Measurements from ENCODE around the gene VAT1L. TPM values are rescaled to one million over a fixed set of nuclear protein-coding genes. Genes with fewer than 3 reads are reported as not detected.

Gene VAT1L
- total RNA-seq, 1 experiment from 2014 or later = 33.8 TPM

DNA sequence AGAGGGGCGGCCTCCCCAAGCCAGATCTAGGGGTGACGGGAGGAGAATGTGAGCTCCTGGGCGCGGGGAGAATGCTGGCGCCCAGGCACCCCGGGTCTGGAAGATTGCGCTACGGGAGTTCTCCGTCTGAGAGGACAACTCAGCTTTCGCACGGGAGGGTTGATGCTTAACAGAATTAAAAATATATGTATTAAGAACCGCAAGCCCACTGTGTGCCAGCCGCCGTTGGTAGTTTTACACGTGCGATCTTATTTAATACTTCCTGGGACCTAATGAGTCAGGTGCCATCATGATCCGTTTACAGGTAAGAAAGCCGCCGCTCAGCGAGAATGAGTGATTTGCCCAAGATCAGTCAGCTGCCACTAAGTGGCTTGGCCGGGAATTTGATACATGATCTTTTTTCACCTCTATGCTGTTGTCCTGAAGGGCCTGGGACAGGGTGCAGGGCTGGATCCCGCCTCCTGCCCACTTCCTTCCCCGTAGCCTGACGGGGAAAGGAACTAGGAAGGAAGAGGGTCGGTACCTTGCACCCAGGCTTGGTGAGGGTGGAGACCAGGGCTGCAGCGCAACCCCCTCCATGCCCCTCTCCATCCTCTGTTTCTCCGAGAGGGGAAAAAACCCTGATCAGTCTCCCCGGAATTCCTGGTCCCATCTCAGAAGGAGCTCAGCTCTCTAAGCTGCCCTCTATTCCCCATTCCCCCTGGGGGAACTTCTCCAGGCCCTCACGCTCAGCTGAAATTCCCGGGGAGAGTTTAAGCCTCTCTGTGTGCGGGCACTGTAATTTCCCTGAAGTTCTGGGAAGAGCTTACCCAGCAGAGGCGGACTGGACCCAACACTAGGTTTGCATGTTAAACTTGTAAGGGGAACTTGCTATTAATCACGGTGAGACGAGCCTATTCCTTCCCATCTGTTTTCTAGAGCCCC is 983 bp downstream of the VAT1L start:
- H3K4me1 ChIP-seq (ENCODE audit: insufficient read depth, low read length) = no peaks in the 10 kb centered on the region; the same call in 1 of the 2 replicates
- no peaks in the 10 kb centered on the region for H3K79me1 ChIP-seq (ENCODE audit: insufficient read depth, low read depth, low read length, poor library complexity, severe bottlenecking)
- TF ChIP-seq, protein P1, sequence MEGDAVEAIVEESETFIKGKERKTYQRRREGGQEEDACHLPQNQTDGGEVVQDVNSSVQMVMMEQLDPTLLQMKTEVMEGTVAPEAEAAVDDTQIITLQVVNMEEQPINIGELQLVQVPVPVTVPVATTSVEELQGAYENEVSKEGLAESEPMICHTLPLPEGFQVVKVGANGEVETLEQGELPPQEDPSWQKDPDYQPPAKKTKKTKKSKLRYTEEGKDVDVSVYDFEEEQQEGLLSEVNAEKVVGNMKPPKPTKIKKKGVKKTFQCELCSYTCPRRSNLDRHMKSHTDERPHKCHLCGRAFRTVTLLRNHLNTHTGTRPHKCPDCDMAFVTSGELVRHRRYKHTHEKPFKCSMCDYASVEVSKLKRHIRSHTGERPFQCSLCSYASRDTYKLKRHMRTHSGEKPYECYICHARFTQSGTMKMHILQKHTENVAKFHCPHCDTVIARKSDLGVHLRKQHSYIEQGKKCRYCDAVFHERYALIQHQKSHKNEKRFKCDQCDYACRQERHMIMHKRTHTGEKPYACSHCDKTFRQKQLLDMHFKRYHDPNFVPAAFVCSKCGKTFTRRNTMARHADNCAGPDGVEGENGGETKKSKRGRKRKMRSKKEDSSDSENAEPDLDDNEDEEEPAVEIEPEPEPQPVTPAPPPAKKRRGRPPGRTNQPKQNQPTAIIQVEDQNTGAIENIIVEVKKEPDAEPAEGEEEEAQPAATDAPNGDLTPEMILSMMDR (conservative IDR thresholded peaks at IDR 0.05) = no peak
- no peak overlapping the region for H3K27ac ChIP-seq (ENCODE audit: insufficient read length, low read depth, low read length)
- Mint-ChIP-seq H3K27me3 (ENCODE audit: low read depth) (peaks cover 52% of the 10 kb centered on the region), H3K36me3 (ENCODE audit: insufficient read depth in 1 of 3, low read depth in 3 of 3) (peaks cover 0 to 2% (median 0%) of the 10 kb centered on the region in 3 experiments; a peak in 3 of 7 replicates), H3K9me3 (no peaks in the 10 kb centered on the region), H3K27ac (no peak overlapping the region), H3K4me3 (peak overlapping the region; percentile 93 to 96), H3K4me1 (peaks cover 26 to 30% of the 10 kb centered on the region in 2 experiments)
- no peak overlapping the region for H3K56ac ChIP-seq (ENCODE audit: insufficient read length, low read depth, low read length)
- H4K20me1 ChIP-seq (ENCODE audit: control insufficient read depth, insufficient read depth, insufficient read length) = no peaks in the 10 kb centered on the region
- H2BK12ac ChIP-seq (ENCODE audit: insufficient read length, low read depth, low read length) = no peak overlapping the region
- no peak overlapping the region for H3K4ac ChIP-seq (ENCODE audit: low read depth, low read length)
- WGBS (ENCODE audit: extremely low coverage, insufficient read length, low lambda C conversion rate) = no CpG with 5 or more reads among the region's 34 CpGs
- no peak overlapping the region for H3K23ac ChIP-seq (ENCODE audit: insufficient read length, low read depth, low read length)
- no peak overlapping the region for H2BK120ac ChIP-seq (ENCODE audit: low read depth, low read length, poor library complexity, severe bottlenecking)
- no peak overlapping the region for H3K14ac ChIP-seq (ENCODE audit: insufficient read depth, low read length)
- no peak overlapping the region for H3T11ph ChIP-seq (ENCODE audit: low read length)
- no peak overlapping the region for H2AK5ac ChIP-seq (ENCODE audit: insufficient read length, low read length)
- H3K23me2 ChIP-seq (ENCODE audit: insufficient read length, low read depth, low read length, poor library complexity, severe bottlenecking) = peaks cover 21% of the 10 kb centered on the region
- H4K5ac ChIP-seq (ENCODE audit: insufficient read length, low read depth, low read length) = no peak overlapping the region
- H2BK5ac ChIP-seq (ENCODE audit: insufficient read length, low read length) = no peak overlapping the region
- H3K4me2 ChIP-seq (ENCODE audit: insufficient read depth, insufficient read length, low read length) = peak overlapping the region; percentile 99
- no peak overlapping the region for H2AFZ ChIP-seq (ENCODE audit: low read length)
- peak overlapping the region; percentile 16 for H3K9ac ChIP-seq (ENCODE audit: extremely low read depth, insufficient read length, low read length)
- no peak overlapping the region for H4K8ac ChIP-seq (replicated peaks; ENCODE audit: insufficient read length, low read depth, low read length)
- peaks cover 4% of the 10 kb centered on the region; the same call in 1 of the 2 replicates for H3K79me2 ChIP-seq (ENCODE audit: insufficient read depth, low read length)
- DNase-seq = peak; percentile 39
- H3K9me3 ChIP-seq (ENCODE audit: control insufficient read depth, low read depth, low read length) = no peaks in the 10 kb centered on the region
- H2BK20ac ChIP-seq (ENCODE audit: low read depth, low read length, poor library complexity, severe bottlenecking) = no peak overlapping the region
- no peak overlapping the region for H4K91ac ChIP-seq (ENCODE audit: insufficient read length, low read depth, low read length)
- peaks cover 10% of the 10 kb centered on the region; the same call in 1 of the 2 replicates for H3K27me3 ChIP-seq (ENCODE audit: insufficient read depth, low read length)
- H3K18ac ChIP-seq (ENCODE audit: insufficient read length, low read depth, low read length) = no peak overlapping the region
- no peak overlapping the region for H2BK15ac ChIP-seq (ENCODE audit: low read depth, low read length)

All from H9 (cell line).